HepG2 (cell line): ENCODE results near the gene ANLN. TPM values are rescaled to one million over a fixed set of nuclear protein-coding genes. Genes with fewer than 3 reads are reported as not detected.
A peak's percentile ranks its signal among the peaks of the same experiment; 100 is the strongest.

Experiments
- ASH2L ChIP-seq: fragments of 300-600, 200-600 bp; sonication (generic); IDR thresholded peaks from 2 replicates; pipeline ENCODE4 v1.7.0; 2017; ENCODE audit warnings: low read depth, mild to moderate bottlenecking, moderate library complexity, mixed read lengths, low read length; ENCODE audit not compliant: insufficient read length
- BATF2 ChIP-seq: sonication (generic); formaldehyde crosslinking; IDR thresholded peaks from 2 replicates; pipeline ENCODE4 v1.8.0; 2022; ENCODE audit warnings: mild to moderate bottlenecking, missing genetic modification reagents, moderate library complexity
- BCLAF1 ChIP-seq: fragments of 450-650 bp; IDR thresholded peaks from 2 replicates; pipeline ENCODE4 v1.6.1; 2017; ENCODE audit warnings: mild to moderate bottlenecking
- CERS6 ChIP-seq: sonication (generic); formaldehyde crosslinking; IDR thresholded peaks from 2 replicates; pipeline ENCODE4 v1.5.0; 2020; ENCODE audit warnings: missing genetic modification reagents
- DNMT3B ChIP-seq: conservative IDR thresholded peaks from 2 replicates; pipeline ENCODE4 v1.6.1; 2016; ENCODE audit warnings: missing biosample characterization, control low read depth
- JARID2 ChIP-seq: sonication (generic); formaldehyde crosslinking; IDR thresholded peaks from 2 replicates; pipeline ENCODE4 v1.8.1; 2023; ENCODE audit warnings: missing genetic modification reagents, inconsistent platforms; ENCODE audit not compliant: insufficient replicate concordance
- NFYB ChIP-seq: sonication (generic); formaldehyde crosslinking; IDR thresholded peaks from 2 replicates; pipeline ENCODE4 v1.4.0; 2020; ENCODE audit warnings: missing genetic modification reagents
- PITX1 ChIP-seq: sonication (generic); formaldehyde crosslinking; IDR thresholded peaks from 2 replicates; pipeline ENCODE4 v1.5.1; 2020; ENCODE audit warnings: mild to moderate bottlenecking, missing genetic modification reagents
- SP140L ChIP-seq: sonication (generic); formaldehyde crosslinking; IDR thresholded peaks from 2 replicates; pipeline ENCODE4 v1.4.0; 2020; ENCODE audit warnings: missing genetic modification reagents, borderline replicate concordance
- ZNF264 ChIP-seq: sonication (generic); formaldehyde crosslinking; IDR thresholded peaks from 2 replicates; pipeline ENCODE4 v1.4.0; 2020; ENCODE audit warnings: missing genetic modification reagents
- ZNF337 ChIP-seq: sonication (generic); formaldehyde crosslinking; IDR thresholded peaks from 2 replicates; pipeline ENCODE4 v1.5.1; 2020; ENCODE audit warnings: missing genetic modification reagents, low read depth, mild to moderate bottlenecking, borderline replicate concordance
- ZNF567 ChIP-seq: sonication (generic); formaldehyde crosslinking; IDR thresholded peaks from 2 replicates; pipeline ENCODE4 v1.8.1; 2023; ENCODE audit warnings: mild to moderate bottlenecking, missing genetic modification reagents, borderline replicate concordance
- ZNF646 ChIP-seq: sonication (generic); formaldehyde crosslinking; IDR thresholded peaks from 2 replicates; pipeline ENCODE4 v1.9.0; 2021; ENCODE audit warnings: mild to moderate bottlenecking, missing genetic modification reagents
- ZNF891 ChIP-seq: sonication (generic); formaldehyde crosslinking; IDR thresholded peaks from 2 replicates; pipeline ENCODE4 v1.5.0; 2020; ENCODE audit warnings: mild to moderate bottlenecking, missing genetic modification reagents
- polyA plus RNA-seq, 8 experiments: library from polyadenylated mRNA; depleted of rRNA in 3 of 8; stranded (reverse) in 7 of 8; unstranded in 1 of 8; fragments of >200 nt; fragmentation: Illumina TruSeq in 4 of 8; extraction: Trizol in 4 of 8; gene quantifications; 2 replicates each; pipeline versions ENCODE4 v1.2.1 to v1.2.3, GENCODE V29; 2011 to 2016; ENCODE audit warnings: low read depth in 4 of 8, missing spikeins in 1 of 8, mixed read lengths in 1 of 8; ENCODE audit not compliant: insufficient read depth in 1 of 8
- total RNA-seq, 5 experiments: library from RNA; depleted of rRNA; stranded (reverse); fragments of >200 nt; fragmentation: Illumina TruSeq; extraction: Trizol; gene quantifications; 2 replicates each; pipeline ENCODE4 v1.2.3, GENCODE V29; 2016; ENCODE audit warnings: low read depth in 1 of 5
- TF ChIP-seq, protein P1 (sequence below): sonication (generic); formaldehyde crosslinking; IDR thresholded peaks from 2 replicates; pipeline ENCODE4 v1.4.0; 2020; ENCODE audit warnings: missing genetic modification reagents

The ANLN gene
- total and polyA plus RNA-seq, 2 of the 13 experiments (the other 11 are each of a cell fraction or from before 2014, with no cell fraction given), result 20.0 to 72.0 TPM

DNA sequence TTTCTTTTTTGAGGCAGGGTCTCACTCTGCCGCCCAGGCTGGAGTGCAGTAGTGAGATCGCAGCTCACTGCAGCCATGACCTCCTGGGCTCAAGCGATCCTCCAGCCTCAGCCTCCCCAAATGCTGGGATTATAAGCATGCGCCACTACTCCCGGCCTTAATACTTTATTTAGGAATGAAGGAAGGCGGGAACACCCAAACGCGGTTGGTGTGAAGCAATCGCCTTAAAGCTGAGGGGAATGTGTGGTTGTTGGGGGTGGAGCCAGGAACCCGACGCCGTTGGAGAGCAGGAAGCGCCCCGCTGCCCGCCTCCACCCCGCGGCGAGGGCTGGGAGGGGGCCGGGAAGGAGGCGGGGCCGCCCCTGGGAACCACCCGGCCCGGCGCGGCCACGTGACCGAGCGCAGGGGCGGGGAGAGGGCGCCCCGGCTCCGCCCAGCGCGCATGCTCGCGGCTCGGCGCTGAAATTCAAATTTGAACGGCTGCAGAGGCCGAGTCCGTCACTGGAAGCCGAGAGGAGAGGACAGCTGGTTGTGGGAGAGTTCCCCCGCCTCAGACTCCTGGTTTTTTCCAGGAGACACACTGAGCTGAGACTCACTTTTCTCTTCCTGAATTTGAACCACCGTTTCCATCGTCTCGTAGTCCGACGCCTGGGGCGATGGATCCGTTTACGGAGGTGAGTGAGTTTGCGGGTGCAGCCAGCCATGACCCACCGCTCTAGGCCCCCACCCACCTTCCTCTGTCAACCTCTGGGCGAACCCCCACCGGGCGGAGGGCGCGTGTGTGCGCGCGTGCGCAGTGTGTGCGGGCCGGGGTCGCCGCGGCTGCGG, at the start of gene ANLN (continued):
- TF ChIP-seq ZNF891 (CRISPR knock-in tag), result no peak
- no peak for TF ChIP-seq ZNF337 (CRISPR knock-in tag)
- no peak; the same call in 1 of the 2 replicates for TF ChIP-seq ZNF567
- no peak for TF ChIP-seq ZNF646 (CRISPR knock-in tag)
- TF ChIP-seq, protein P1, sequence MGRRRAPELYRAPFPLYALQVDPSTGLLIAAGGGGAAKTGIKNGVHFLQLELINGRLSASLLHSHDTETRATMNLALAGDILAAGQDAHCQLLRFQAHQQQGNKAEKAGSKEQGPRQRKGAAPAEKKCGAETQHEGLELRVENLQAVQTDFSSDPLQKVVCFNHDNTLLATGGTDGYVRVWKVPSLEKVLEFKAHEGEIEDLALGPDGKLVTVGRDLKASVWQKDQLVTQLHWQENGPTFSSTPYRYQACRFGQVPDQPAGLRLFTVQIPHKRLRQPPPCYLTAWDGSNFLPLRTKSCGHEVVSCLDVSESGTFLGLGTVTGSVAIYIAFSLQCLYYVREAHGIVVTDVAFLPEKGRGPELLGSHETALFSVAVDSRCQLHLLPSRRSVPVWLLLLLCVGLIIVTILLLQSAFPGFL (CRISPR knock-in tag), result no peak
- TF ChIP-seq BATF2 (CRISPR knock-in tag), result no peak; the same call in 1 of the 2 replicates
- TF ChIP-seq JARID2 (CRISPR knock-in tag), result no peak
- no peak for TF ChIP-seq NFYB (CRISPR knock-in tag)
- TF ChIP-seq SP140L, result no peak
- peak; percentile 86 for TF ChIP-seq ZNF264 (CRISPR knock-in tag)
- no peak for TF ChIP-seq DNMT3B
- peak; percentile 84 for TF ChIP-seq PITX1 (CRISPR knock-in tag)
- no peak for TF ChIP-seq BCLAF1
- peak; percentile 80 for TF ChIP-seq ASH2L
- no peak for TF ChIP-seq CERS6
